Osteocyte (in vitro differentiated cells): ENCODE data around the gene GIPC1. TPM values are rescaled to one million over a fixed set of nuclear protein-coding genes. Genes with fewer than 3 reads are reported as not detected.
"Not testable (repeated sequence)": the region's sequence is repeated elsewhere in the genome, so short reads cannot be mapped to it uniquely, and the experiment has no call there.

Source experiments
- DNase-seq: peaks from one replicate; pipeline ENCODE4 v3.0.0; 2021; ENCODE audit warnings: mixed read lengths; ENCODE audit not compliant: unreplicated experiment; ENCODE audit errors: extremely low spot score
- H3K27ac Mint-ChIP-seq: one replicate; pipeline ENCODE4 v1.8.0; 2021; ENCODE audit warnings: mild to moderate bottlenecking, mixed read lengths; ENCODE audit not compliant: unreplicated experiment
- H3K27me3 Mint-ChIP-seq: one replicate; pipeline ENCODE4 v1.8.0; 2021; ENCODE audit warnings: mixed read lengths; ENCODE audit not compliant: unreplicated experiment
- H3K36me3 Mint-ChIP-seq: one replicate; pipeline ENCODE4 v1.8.0; 2021; ENCODE audit warnings: mixed read lengths; ENCODE audit not compliant: unreplicated experiment
- H3K4me1 Mint-ChIP-seq: one replicate; pipeline ENCODE4 v1.8.0; 2021; ENCODE audit warnings: mixed read lengths; ENCODE audit not compliant: unreplicated experiment
- H3K4me3 Mint-ChIP-seq: one replicate; pipeline ENCODE4 v1.8.0; 2021; ENCODE audit warnings: mild to moderate bottlenecking, moderate library complexity, mixed read lengths; ENCODE audit not compliant: unreplicated experiment
- H3K9me3 Mint-ChIP-seq: one replicate; pipeline ENCODE4 v1.8.0; 2021; ENCODE audit warnings: mixed read lengths; ENCODE audit not compliant: unreplicated experiment
- total RNA-seq: library from RNA; stranded (reverse); gene quantifications from 2 replicates; pipeline ENCODE4 v1.2.1, GENCODE V29; 2021
- TF ChIP-seq, protein P1 (sequence below): fragments of 200-600 bp; sonication (generic); IDR thresholded peaks from 2 replicates; pipeline ENCODE4 v1.5.0; 2021; ENCODE audit warnings: antibody characterized with exemption, mild to moderate bottlenecking, moderate library complexity

The GIPC1 gene
- total RNA-seq, 1 donor from 2014 or later: 89.0 TPM

- TF ChIP-seq, protein P1, sequence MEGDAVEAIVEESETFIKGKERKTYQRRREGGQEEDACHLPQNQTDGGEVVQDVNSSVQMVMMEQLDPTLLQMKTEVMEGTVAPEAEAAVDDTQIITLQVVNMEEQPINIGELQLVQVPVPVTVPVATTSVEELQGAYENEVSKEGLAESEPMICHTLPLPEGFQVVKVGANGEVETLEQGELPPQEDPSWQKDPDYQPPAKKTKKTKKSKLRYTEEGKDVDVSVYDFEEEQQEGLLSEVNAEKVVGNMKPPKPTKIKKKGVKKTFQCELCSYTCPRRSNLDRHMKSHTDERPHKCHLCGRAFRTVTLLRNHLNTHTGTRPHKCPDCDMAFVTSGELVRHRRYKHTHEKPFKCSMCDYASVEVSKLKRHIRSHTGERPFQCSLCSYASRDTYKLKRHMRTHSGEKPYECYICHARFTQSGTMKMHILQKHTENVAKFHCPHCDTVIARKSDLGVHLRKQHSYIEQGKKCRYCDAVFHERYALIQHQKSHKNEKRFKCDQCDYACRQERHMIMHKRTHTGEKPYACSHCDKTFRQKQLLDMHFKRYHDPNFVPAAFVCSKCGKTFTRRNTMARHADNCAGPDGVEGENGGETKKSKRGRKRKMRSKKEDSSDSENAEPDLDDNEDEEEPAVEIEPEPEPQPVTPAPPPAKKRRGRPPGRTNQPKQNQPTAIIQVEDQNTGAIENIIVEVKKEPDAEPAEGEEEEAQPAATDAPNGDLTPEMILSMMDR: no peak
- H3K4me3 Mint-ChIP-seq: no peak overlapping the region
- H3K27ac Mint-ChIP-seq: no peak overlapping the region
- DNase-seq: no peak
- H3K9me3 Mint-ChIP-seq: no peaks in the 10 kb centered on the region
- no peaks in the 10 kb centered on the region for H3K27me3 Mint-ChIP-seq
- peaks cover 5% of the 10 kb centered on the region for H3K4me1 Mint-ChIP-seq
- H3K36me3 Mint-ChIP-seq: peaks cover 25% of the 10 kb centered on the region
These were observed 28.5 kb downstream of the GIPC1 start for GRCh38 chr19:14467391-14467790.

DNA sequence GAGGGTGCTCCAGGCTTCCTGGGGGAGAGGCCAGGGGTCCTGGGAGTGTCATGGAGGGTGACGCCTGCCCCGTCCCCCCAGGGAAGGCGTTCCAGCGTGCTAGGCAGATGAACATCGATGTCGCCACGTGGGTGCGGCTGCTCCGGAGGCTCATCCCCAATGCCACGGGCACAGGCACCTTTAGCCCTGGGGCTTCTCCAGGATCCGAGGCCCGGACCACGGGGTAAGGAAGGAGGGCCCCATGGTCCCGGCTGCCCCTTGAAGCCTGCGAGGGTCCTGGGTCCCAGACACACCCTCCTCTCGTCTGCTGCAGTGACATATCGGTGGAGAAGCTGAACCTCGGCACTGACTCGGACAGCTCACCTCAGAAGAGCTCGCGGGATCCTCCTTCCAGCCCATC is 32.2 kb downstream of the GIPC1 start:
- TF ChIP-seq, protein P1: no peak
- H3K27ac Mint-ChIP-seq: no peak overlapping the region

GRCh38 chr19:14462401-14462800 is 33.5 kb downstream of the GIPC1 start:
- H3K9me3 Mint-ChIP-seq, DNase-seq, H3K27me3 Mint-ChIP-seq, H3K27ac Mint-ChIP-seq, H3K4me1 Mint-ChIP-seq, H3K4me3 Mint-ChIP-seq: not testable (repeated sequence)
- peaks cover 45% of the 10 kb centered on the region for H3K36me3 Mint-ChIP-seq

More for the DNA sequence above, 32.2 kb downstream of the GIPC1 start:
- no peak for DNase-seq
- Mint-ChIP-seq H3K4me3 (no peak overlapping the region), H3K4me1 (no peaks in the 10 kb centered on the region), H3K27me3 (no peaks in the 10 kb centered on the region), H3K9me3 (no peaks in the 10 kb centered on the region), H3K36me3 (peaks cover 39% of the 10 kb centered on the region)

DNA sequence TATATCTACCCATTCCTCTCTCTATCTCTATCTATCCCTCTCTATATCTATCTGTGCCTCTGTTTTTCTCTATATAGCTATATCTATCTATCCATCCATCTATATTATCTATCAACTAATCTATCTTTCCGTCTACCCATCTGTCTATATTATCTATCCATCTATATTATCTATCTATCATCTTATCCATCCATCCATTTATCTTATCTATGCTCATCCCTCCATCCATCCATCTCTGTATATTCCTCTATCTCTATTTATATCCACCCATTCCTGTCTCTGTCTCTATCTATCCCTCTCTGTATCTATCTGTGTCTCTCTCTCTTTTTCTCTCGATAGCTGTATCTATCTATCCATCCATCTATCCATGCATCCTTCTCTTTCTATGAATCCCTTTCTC is 35.0 kb downstream of the GIPC1 start:
- no peaks in the 10 kb centered on the region for H3K4me1 Mint-ChIP-seq
- no peaks in the 10 kb centered on the region for H3K9me3 Mint-ChIP-seq
- TF ChIP-seq, protein P1: no peak
- no peak overlapping the region for H3K27ac Mint-ChIP-seq
- H3K4me3 Mint-ChIP-seq: no peak overlapping the region
- DNase-seq: no peak
- no peaks in the 10 kb centered on the region for H3K27me3 Mint-ChIP-seq
- peaks cover 47% of the 10 kb centered on the region for H3K36me3 Mint-ChIP-seq

DNA sequence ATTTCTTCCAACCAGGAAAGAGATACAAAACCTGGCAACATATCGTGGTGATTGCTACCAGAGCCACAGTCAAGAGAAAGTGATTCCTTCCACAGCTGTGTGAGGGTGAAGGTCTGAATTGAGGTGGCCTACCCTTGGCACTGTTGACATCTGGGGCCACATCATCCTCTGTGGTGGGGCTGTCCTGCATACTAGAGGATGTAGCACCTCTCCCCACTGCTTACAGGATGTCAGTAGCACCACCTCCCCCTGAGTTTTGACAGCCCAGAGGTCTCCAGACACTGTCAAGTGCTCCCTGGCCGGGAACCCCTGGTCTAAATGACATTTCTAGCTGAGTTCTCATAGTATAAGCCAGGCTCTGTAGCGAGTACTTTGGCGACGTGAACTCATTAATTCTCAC is 36.2 kb downstream of the GIPC1 start:
- Mint-ChIP-seq H3K4me1 (no peaks in the 10 kb centered on the region), H3K27ac (no peak overlapping the region), H3K4me3 (no peak overlapping the region), H3K36me3 (peaks cover 45% of the 10 kb centered on the region), H3K9me3 (no peaks in the 10 kb centered on the region), H3K27me3 (no peaks in the 10 kb centered on the region)
- TF ChIP-seq, protein P1: no peak
- DNase-seq: no peak

DNA sequence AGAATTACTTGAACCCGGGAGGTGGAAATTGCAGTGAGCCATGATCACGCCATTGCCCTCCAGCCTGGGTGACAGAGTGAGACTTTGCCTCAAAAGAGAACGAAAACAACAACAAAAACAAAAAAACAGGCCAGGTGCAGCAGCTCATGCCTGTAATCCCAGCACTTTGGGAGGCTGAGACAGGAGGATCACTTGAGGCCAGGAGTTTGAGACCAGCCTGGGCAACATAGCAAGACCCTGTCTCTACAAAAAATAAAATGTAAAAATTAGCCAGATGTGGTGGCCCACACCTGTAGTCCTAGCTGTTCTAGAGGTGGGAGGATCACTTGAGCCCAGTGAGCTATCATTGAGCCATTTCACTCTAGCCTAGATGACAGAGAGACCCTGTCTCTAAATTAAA is 43.6 kb downstream of the GIPC1 start:
- H3K4me3 Mint-ChIP-seq, DNase-seq, H3K27ac Mint-ChIP-seq, H3K4me1 Mint-ChIP-seq, H3K9me3 Mint-ChIP-seq, H3K27me3 Mint-ChIP-seq: not testable (repeated sequence)
- peaks cover 37% of the 10 kb centered on the region for H3K36me3 Mint-ChIP-seq
